GM18511 (cell line): ENCODE results near the gene CKAP2L.
"Not testable (repeated sequence)": the region's sequence is repeated elsewhere in the genome, so short reads cannot be mapped to it uniquely, and the experiment has no call there.

ENCODE experiments used
- ATAC-seq: cut with Tn5 transposase; IDR thresholded peaks from one replicate; pipeline ENCODE4 v1.9.1; 2021; ENCODE audit warnings: mild to moderate bottlenecking, moderate library complexity; ENCODE audit not compliant: unreplicated experiment

CKAP2L gene

GRCh38 chr2:112727276-112728028 lies 37.0 kb downstream of the CKAP2L start:
- ATAC-seq: no peak

- ATAC-seq: peak; percentile 81
Observed at GRCh38 chr2:112726487-112727190, 37.8 kb downstream of the CKAP2L start.

GRCh38 chr2:112725545-112726457 lies 38.6 kb downstream of the CKAP2L start:
- ATAC-seq: peak; percentile 59

DNA sequence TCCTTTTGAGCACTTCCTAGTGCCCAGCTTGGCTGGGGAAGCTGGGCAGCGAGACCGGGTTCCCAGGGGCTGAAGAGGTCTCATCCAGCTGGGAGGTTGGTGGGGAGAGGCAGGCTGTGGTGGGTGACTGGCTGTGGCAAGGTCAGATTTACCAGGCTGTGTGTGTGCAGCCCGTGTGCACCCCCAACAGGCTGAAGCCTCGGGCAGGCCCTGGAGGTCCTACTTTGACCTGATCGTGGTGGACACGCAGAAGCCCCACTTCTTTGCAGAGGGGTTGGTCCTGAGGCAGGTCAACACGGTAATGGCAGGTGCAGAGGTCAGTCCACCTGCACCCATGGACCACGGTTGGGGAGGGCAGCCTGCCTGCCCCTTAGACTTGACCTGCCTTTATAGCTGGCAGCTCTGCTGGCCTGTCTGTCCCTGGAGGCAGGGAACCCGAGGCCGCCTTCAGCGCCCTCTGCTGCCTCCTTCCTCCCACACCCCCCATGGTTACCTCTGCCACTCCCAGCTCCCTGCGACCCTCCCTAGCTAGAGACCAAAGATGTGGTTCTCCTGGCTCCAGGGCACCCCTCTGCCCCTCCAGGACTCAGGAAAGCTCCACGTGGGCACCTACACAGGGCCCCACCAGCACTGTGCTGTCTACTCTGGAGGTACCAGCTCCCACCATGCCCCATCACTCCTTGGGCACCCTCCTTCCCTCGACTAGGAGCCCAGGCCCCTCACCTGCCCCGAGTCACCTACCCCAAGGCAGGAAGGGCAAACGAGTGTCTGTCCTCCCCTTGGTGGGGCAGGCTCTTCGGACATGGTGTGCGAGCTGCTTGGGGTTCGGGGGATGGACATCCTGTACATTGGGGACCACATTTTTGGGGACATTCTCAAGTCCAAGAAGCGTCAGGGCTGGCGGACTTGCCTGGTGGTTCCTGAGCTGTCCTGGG lies 39.6 kb downstream of the CKAP2L start:
- ATAC-seq: no peak

DNA sequence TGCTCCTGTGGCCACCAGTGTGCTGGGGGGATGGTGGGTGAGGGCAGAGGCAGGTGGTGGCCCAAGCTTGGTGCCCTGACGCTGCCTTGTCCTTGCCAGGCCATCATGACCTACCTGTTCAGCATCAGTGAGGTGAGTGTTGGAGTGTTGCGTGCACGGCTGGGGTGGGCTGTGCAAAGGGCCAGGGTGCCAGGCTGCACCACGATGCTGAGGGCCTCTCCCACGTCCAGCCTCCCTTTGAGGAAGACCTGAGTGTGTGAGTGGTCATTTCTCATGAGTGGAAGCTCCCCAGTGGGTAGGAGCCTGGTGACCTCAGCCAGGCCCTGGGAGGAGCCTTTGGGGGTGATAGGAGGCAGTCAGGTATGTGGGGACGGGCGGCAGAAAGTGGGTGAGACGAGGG lies 40.4 kb downstream of the CKAP2L start:
- no peak for ATAC-seq

- ATAC-seq: no peak
Observed at GRCh38 chr2:112723547-112723940, 40.9 kb downstream of the CKAP2L start.

DNA sequence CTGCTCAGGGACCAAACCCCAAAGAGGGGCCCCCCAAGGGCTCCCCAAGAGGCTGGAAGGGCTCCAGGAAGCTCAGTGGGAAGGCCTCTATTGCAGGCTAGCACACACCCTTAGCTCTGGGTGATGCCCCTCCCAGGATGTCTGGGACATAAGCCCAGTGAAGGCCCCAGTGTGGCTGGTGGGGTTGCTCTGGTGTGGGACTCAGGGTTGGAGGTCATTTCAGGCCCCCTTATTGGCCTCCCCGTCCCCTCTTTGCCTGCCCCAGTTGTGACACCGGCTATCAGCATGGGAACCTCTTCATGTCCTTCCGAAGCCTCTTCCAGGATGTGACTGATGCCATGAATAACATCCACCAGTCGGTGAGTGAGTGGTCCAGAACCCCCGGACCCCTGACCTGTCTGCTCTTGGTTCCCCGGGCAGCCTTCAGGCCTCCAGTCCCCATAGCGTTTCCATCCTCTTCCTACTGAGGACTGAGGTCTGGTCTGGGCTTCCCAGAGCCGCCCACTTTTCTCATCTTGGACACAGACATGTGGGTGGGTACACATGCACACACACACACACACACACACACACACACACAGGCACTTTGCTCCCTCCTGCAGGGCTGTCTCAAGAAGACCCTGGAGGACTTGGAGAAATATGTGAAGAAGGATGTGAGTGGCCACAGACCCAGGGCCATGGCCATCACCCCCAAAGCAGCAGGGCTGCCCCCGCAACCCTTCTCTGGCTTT lies 41.4 kb downstream of the CKAP2L start:
- ATAC-seq: no peak

- no peak for ATAC-seq
Observed at GRCh38 chr2:112721819-112722522, 42.4 kb downstream of the CKAP2L start.

GRCh38 chr2:112720785-112721184 lies 43.6 kb downstream of the CKAP2L start, which contains the start of gene NT5DC4:
Gene NT5DC4 (plus strand): TSS chr2:112721020. CDS start chr2:112721080, 60 bp downstream.
- no peak for ATAC-seq

DNA sequence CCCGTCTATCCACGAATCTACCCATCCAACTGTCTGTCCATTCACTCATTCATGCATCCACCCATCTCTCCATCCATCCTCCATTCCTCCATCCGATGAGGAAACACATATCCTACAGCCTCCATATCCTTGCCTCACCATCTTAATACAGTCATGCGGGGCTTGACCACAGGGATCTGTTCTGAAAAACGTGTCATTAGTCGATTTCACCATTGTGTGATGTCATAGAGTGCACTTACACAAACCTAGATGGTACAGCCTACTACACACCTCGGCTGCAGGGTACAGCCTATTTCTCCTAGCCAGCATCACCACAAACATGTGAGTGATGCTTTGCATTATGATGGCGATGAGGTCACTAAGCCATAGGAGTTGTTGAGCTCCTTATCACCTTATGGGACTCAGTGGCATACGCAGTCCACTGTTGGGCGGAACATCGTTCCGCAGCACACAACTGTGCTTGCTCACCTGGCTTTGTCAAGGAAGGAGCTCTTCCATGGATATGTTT lies 45.5 kb downstream of the CKAP2L start:
- ATAC-seq: no peak

- not testable (repeated sequence) for ATAC-seq
Observed at GRCh38 chr2:112716826-112717352, 47.5 kb downstream of the CKAP2L start.

GRCh38 chr2:112716094-112716493 lies 48.3 kb downstream of the CKAP2L start:
- ATAC-seq: not testable (repeated sequence)

GRCh38 chr2:112714836-112715631 lies 49.4 kb downstream of the CKAP2L start:
- ATAC-seq: no peak

DNA sequence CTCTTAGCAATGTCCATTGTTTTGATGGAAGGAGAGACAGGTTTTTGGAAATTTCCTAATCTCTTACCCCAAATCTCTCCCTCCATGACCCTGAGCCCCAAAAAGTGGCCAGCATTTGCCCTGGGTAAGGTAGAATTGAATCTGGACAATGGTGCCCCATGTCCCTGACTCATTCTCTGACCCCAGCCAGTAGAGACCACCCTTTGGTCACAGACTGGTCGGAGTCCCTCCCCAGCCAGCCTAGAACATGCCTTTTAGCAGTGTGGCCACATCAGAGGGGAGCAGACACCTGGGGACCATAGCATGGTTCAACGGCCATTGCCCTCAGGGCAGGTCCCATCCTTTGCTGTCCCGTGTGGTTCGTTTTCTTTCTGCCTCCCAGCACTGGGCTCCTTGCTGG lies 50.1 kb downstream of the CKAP2L start:
- ATAC-seq: no peak

GRCh38 chr2:112713926-112714325 lies 50.5 kb downstream of the CKAP2L start:
- ATAC-seq: no peak

DNA sequence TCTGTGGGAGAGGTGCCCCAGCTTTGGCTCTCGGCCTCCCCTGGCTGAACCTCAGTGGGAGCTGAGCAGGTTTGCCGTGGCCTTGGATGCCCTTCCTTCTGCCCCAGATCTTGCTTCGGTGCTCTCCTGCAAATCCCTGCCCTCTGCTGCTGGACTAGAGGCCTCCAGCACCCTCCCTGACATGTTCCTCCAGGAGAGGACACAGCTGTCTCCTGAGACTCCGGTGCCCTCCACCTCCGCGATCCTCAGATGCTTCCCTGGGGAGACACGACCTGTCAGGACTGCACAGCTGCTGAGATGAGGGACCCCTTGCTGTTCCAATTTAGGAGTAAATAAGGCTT lies 50.9 kb downstream of the CKAP2L start:
- ATAC-seq: no peak

DNA sequence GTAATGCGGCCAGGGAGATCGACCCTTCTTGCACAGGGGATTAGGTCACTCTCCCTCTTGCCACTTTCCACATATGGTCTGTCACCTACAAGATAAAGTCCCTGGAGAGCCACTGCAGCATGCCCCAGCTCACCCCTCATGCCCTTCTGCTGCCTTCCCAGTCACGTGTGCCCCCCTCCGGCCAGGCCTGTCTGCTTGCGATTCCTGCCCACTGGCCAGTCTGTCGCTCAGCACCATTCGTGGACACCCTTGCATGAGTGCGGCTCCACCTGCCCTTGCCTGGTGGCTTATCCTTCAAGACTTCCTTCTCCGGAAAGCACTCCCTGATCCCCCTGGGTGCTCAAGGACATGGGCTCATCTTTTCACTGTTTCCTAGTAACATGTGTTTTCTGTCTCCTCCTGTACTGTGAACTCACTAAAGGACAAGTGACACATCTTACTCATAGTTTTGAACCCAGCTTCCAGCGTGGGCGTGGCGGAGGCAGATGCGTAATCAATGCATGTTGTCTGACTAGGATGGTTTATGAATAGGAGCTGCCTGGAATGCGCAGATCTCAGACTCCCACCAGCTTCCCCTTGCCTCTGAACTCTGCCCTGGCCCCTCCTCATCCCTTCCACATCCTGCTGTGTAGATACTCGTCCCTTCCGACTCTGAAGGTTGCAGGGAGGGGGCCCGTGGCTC lies 51.4 kb downstream of the CKAP2L start:
- ATAC-seq: no peak
